Activated CD4-positive, alpha-beta T cell treated with anti-CD3 and anti-CD28 coated beads, Interleukin-10, Interleukin-2, amounts not matched to agents 100 ng/mL and 50 ng/mL, durations not matched to agents 16 hours and 8 hours (primary cell): ENCODE measurements around the gene DCDC1.

Experiments
- DNase-seq: peaks from one replicate; pipeline ENCODE4 v3.0.0-alpha.2; 2020

The DCDC1 gene

GRCh38 chr11:31369348-31370329, at the start of gene DCDC1, which contains the start of gene DNAJC24:
TSS of gene DCDC1 (minus strand) at chr11:31369739. CDS start at chr11:31328280, 41,459 bp downstream.
TSS of gene DNAJC24 (plus strand) at chr11:31369860. CDS start at chr11:31370749, 889 bp downstream.
- peak; percentile 94 for DNase-seq

- no peak for DNase-seq
Observed at GRCh38 chr11:31419138-31419537, 49.6 kb upstream of the DCDC1 start.

- DNase-seq = no peak
Observed at GRCh38 chr11:31417816-31418215, 48.3 kb upstream of the DCDC1 start.

- no peak for DNase-seq
Observed at GRCh38 chr11:31417357-31417756, 47.8 kb upstream of the DCDC1 start.

- no peak for DNase-seq
Observed at GRCh38 chr11:31415435-31415834, 45.9 kb upstream of the DCDC1 start.

- DNase-seq = no peak
Observed at GRCh38 chr11:31414338-31414737, 44.8 kb upstream of the DCDC1 start.

- DNase-seq = no peak
Observed at GRCh38 chr11:31412946-31413345, 43.4 kb upstream of the DCDC1 start.

- DNase-seq = peak; percentile 51
Observed at GRCh38 chr11:31408201-31408600, 38.7 kb upstream of the DCDC1 start.

GRCh38 chr11:31404614-31405013, 35.1 kb upstream of the DCDC1 start:
- DNase-seq = no peak

GRCh38 chr11:31397239-31397834, 27.8 kb upstream of the DCDC1 start:
- peak; percentile 8 for DNase-seq

GRCh38 chr11:31387379-31387778, 17.8 kb upstream of the DCDC1 start:
- no peak for DNase-seq

- DNase-seq = no peak
Observed at GRCh38 chr11:31383116-31383515, 13.6 kb upstream of the DCDC1 start.

- DNase-seq = no peak
Observed at GRCh38 chr11:31375879-31376278, 6.3 kb upstream of the DCDC1 start.

GRCh38 chr11:31366795-31367194, 2.7 kb downstream of the DCDC1 start:
- DNase-seq = peak; percentile 16

GRCh38 chr11:31361743-31362142, 7.8 kb downstream of the DCDC1 start:
- DNase-seq = no peak

- no peak for DNase-seq
Observed at GRCh38 chr11:31355817-31356216, 13.7 kb downstream of the DCDC1 start.

- DNase-seq = no peak
Observed at GRCh38 chr11:31355131-31355530, 14.4 kb downstream of the DCDC1 start.

GRCh38 chr11:31351168-31351567, 18.4 kb downstream of the DCDC1 start:
- no peak for DNase-seq

GRCh38 chr11:31340903-31341572, 28.5 kb downstream of the DCDC1 start:
- DNase-seq = peak; percentile 27

- DNase-seq = no peak
Observed at GRCh38 chr11:31337806-31338205, 31.7 kb downstream of the DCDC1 start.

GRCh38 chr11:31328697-31329096, 40.8 kb downstream of the DCDC1 start:
- DNase-seq = no peak

GRCh38 chr11:31327417-31327816, 42.1 kb downstream of the DCDC1 start:
- no peak for DNase-seq

- no peak for DNase-seq
Observed at GRCh38 chr11:31326470-31327148, 42.9 kb downstream of the DCDC1 start.
